Natural killer cell treated with Interleukin-12 subunit alpha and Interleukin-12 subunit beta and Interleukin-15 and Interleukin-18, amount 100 ng/mL, for 72 hours (primary cell): ENCODE data around the gene UHRF1. TPM values are rescaled to one million over a fixed set of nuclear protein-coding genes. Genes with fewer than 3 reads are reported as not detected.
"Not testable (repeated sequence)": the region's sequence is repeated elsewhere in the genome, so short reads cannot be mapped to it uniquely, and the experiment has no call there.

Source experiments
- ATAC-seq, 2 donors: fragments of 150-1000 bp; cut with Tn5 transposase in 1 of 2; sonication (Bioruptor Pico), chemical (Tn5 transposase) in 1 of 2; 2 replicates each; pipeline ENCODE4 v1.10.0; 2021
- DNase-seq: peaks from one replicate; pipeline ENCODE4 v3.0.0; 2022; ENCODE audit warnings: low spot score
- H3K27ac Mint-ChIP-seq, 2 donors: 1 replicate in 1 of 2; 2 replicates in 1 of 2; pipeline ENCODE4 v1.8.0; 2022; ENCODE audit warnings: mixed read lengths in 2 of 2, mild to moderate bottlenecking in 1 of 2, moderate library complexity in 1 of 2
- H3K27me3 Mint-ChIP-seq, 2 donors: 1 replicate in 1 of 2; 2 replicates in 1 of 2; pipeline ENCODE4 v1.8.0; 2022; ENCODE audit warnings: mixed read lengths in 2 of 2
- H3K36me3 Mint-ChIP-seq: one replicate; pipeline ENCODE4 v1.8.0; 2022; ENCODE audit warnings: mixed read lengths
- H3K4me1 Mint-ChIP-seq, 2 donors: 1 replicate in 1 of 2; 2 replicates in 1 of 2; pipeline ENCODE4 v1.8.0; 2022; ENCODE audit warnings: low read depth in 2 of 2, mixed read lengths in 2 of 2, mild to moderate bottlenecking in 1 of 2
- H3K4me3 Mint-ChIP-seq: one replicate; pipeline ENCODE4 v1.8.0; 2022; ENCODE audit warnings: mixed read lengths
- H3K9me3 Mint-ChIP-seq: 2 replicates; pipeline ENCODE4 v1.8.0; 2022; ENCODE audit warnings: mixed read lengths
- total RNA-seq, 2 donors: library from RNA; stranded (reverse); gene quantifications; one replicate each; pipeline ENCODE4 v1.2.3, GENCODE V29; 2022

UHRF1 gene
- total RNA-seq, 2 donors from 2014 or later: 75.5 to 201 TPM

GRCh38 chr19:4975601-4976000 lies 66.3 kb downstream of the UHRF1 start:
- peaks cover 31 to 40% of the 10 kb centered on the region in 2 donors for H3K4me1 Mint-ChIP-seq

GRCh38 chr19:4976401-4977298 lies 67.3 kb downstream of the UHRF1 start:
- no peaks in the 10 kb centered on the region for H3K9me3 Mint-ChIP-seq
- peaks cover 20 to 30% of the 10 kb centered on the region in 2 donors for H3K4me1 Mint-ChIP-seq
- peak overlapping the region; percentile 64 for H3K4me3 Mint-ChIP-seq
- H3K36me3 Mint-ChIP-seq: no peaks in the 10 kb centered on the region
- DNase-seq: peak; percentile 84
- ATAC-seq: peak; percentile 85 to 91
- no peaks in the 10 kb centered on the region for H3K27me3 Mint-ChIP-seq
- peak overlapping the region; percentile 67 to 89 for H3K27ac Mint-ChIP-seq

More at GRCh38 chr19:4975601-4976000, 66.3 kb downstream of the UHRF1 start:
- H3K4me3 Mint-ChIP-seq, H3K36me3 Mint-ChIP-seq, H3K9me3 Mint-ChIP-seq, H3K27me3 Mint-ChIP-seq, ATAC-seq: not testable (repeated sequence)
- peak overlapping the region in 1 of 2 donors; percentile 89 for H3K27ac Mint-ChIP-seq
- peak; percentile 40 for DNase-seq

- Mint-ChIP-seq H3K27me3 (no peaks in the 10 kb centered on the region), H3K4me1 (peaks cover 15 to 28% of the 10 kb centered on the region in 2 donors), H3K27ac (peak overlapping the region in 1 of 2 donors; percentile 89), H3K36me3 (no peaks in the 10 kb centered on the region), H3K9me3 (no peaks in the 10 kb centered on the region), H3K4me3 (peak overlapping the region; percentile 64)
- DNase-seq (peak; percentile 54), ATAC-seq (no peak)
Observed at GRCh38 chr19:4977299-4978174, 68.2 kb downstream of the UHRF1 start.

GRCh38 chr19:4979211-4979807 lies 70.0 kb downstream of the UHRF1 start:
- H3K9me3 Mint-ChIP-seq: no peaks in the 10 kb centered on the region
- no peaks in the 10 kb centered on the region for H3K27me3 Mint-ChIP-seq
- peaks cover 15 to 30% of the 10 kb centered on the region in 2 donors for H3K4me1 Mint-ChIP-seq
- H3K36me3 Mint-ChIP-seq: no peaks in the 10 kb centered on the region
- no peak overlapping the region for H3K4me3 Mint-ChIP-seq
- DNase-seq (peak; percentile 28), ATAC-seq (no peak)
- H3K27ac Mint-ChIP-seq: no peak overlapping the region

- H3K9me3 Mint-ChIP-seq: no peaks in the 10 kb centered on the region
- no peaks in the 10 kb centered on the region for H3K27me3 Mint-ChIP-seq
- ATAC-seq: no peak
- no peaks in the 10 kb centered on the region for H3K36me3 Mint-ChIP-seq
- H3K27ac Mint-ChIP-seq: no peak overlapping the region
- no peak overlapping the region for H3K4me3 Mint-ChIP-seq
- peaks cover 15 to 26% of the 10 kb centered on the region in 2 donors for H3K4me1 Mint-ChIP-seq
- peak; percentile 49 for DNase-seq
Observed at GRCh38 chr19:4980067-4980466, 70.8 kb downstream of the UHRF1 start.

- no peak overlapping the region for H3K4me3 Mint-ChIP-seq
- H3K27me3 Mint-ChIP-seq: no peaks in the 10 kb centered on the region
- no peaks in the 10 kb centered on the region for H3K36me3 Mint-ChIP-seq
- peak; percentile 44 for DNase-seq
- H3K27ac Mint-ChIP-seq: no peak overlapping the region
- no peak for ATAC-seq
- no peaks in the 10 kb centered on the region for H3K9me3 Mint-ChIP-seq
- peaks cover 19 to 26% of the 10 kb centered on the region in 2 donors for H3K4me1 Mint-ChIP-seq
Observed at GRCh38 chr19:4980838-4981680, 71.8 kb downstream of the UHRF1 start.

- no peaks in the 10 kb centered on the region for H3K36me3 Mint-ChIP-seq
- H3K4me3 Mint-ChIP-seq: no peak overlapping the region
- H3K27ac Mint-ChIP-seq: no peak overlapping the region
- H3K27me3 Mint-ChIP-seq: no peaks in the 10 kb centered on the region
- no peaks in the 10 kb centered on the region for H3K9me3 Mint-ChIP-seq
- peaks cover 15 to 25% of the 10 kb centered on the region in 2 donors for H3K4me1 Mint-ChIP-seq
- ATAC-seq: no peak
- DNase-seq: peak; percentile 57
Observed at GRCh38 chr19:4981681-4981958, 72.3 kb downstream of the UHRF1 start.

GRCh38 chr19:4983346-4984105 lies 74.2 kb downstream of the UHRF1 start:
- H3K4me1 Mint-ChIP-seq: peaks cover 17 to 31% of the 10 kb centered on the region in 2 donors
- no peaks in the 10 kb centered on the region for H3K27me3 Mint-ChIP-seq
- H3K4me3 Mint-ChIP-seq: no peak overlapping the region
- H3K27ac Mint-ChIP-seq: no peak overlapping the region
- peak; percentile 28 for DNase-seq
- no peaks in the 10 kb centered on the region for H3K36me3 Mint-ChIP-seq
- ATAC-seq: no peak
- H3K9me3 Mint-ChIP-seq: no peaks in the 10 kb centered on the region

GRCh38 chr19:4984106-4984380 lies 74.7 kb downstream of the UHRF1 start:
- no peaks in the 10 kb centered on the region for H3K36me3 Mint-ChIP-seq
- ATAC-seq (no peak), DNase-seq (peak; percentile 26)
- peaks cover 19 to 34% of the 10 kb centered on the region in 2 donors for H3K4me1 Mint-ChIP-seq
- H3K4me3 Mint-ChIP-seq: no peak overlapping the region
- H3K27ac Mint-ChIP-seq: no peak overlapping the region
- no peaks in the 10 kb centered on the region for H3K27me3 Mint-ChIP-seq
- no peaks in the 10 kb centered on the region for H3K9me3 Mint-ChIP-seq

GRCh38 chr19:4984438-4984990 lies 75.2 kb downstream of the UHRF1 start:
- Mint-ChIP-seq H3K4me3 (no peak overlapping the region), H3K27ac (no peak overlapping the region), H3K27me3 (no peaks in the 10 kb centered on the region), H3K4me1 (peaks cover 20 to 35% of the 10 kb centered on the region in 2 donors), H3K36me3 (no peaks in the 10 kb centered on the region), H3K9me3 (no peaks in the 10 kb centered on the region)
- peak; percentile 32 for DNase-seq
- ATAC-seq: no peak

GRCh38 chr19:4985551-4985991 lies 76.3 kb downstream of the UHRF1 start:
- ATAC-seq (no peak), DNase-seq (peak; percentile 38)
- Mint-ChIP-seq H3K9me3 (no peaks in the 10 kb centered on the region), H3K4me1 (peaks cover 23 to 40% of the 10 kb centered on the region in 2 donors), H3K27me3 (no peaks in the 10 kb centered on the region), H3K4me3 (no peak overlapping the region), H3K36me3 (no peaks in the 10 kb centered on the region), H3K27ac (no peak overlapping the region)

- H3K9me3 Mint-ChIP-seq: no peaks in the 10 kb centered on the region
- H3K27ac Mint-ChIP-seq: no peak overlapping the region
Observed at GRCh38 chr19:4986056-4986455, 76.8 kb downstream of the UHRF1 start.

More at GRCh38 chr19:4986056-4986455, 76.8 kb downstream of the UHRF1 start:
- ATAC-seq (peak in 1 of 2 donors; percentile 39), DNase-seq (peak; percentile 29)
- Mint-ChIP-seq H3K27me3 (no peaks in the 10 kb centered on the region), H3K36me3 (no peaks in the 10 kb centered on the region), H3K4me3 (no peak overlapping the region), H3K4me1 (peaks cover 23 to 40% of the 10 kb centered on the region in 2 donors)
